ENCODE measurements around the gene ZNF507.

Gene ZNF507

GRCh38 chr19:32349051-32349450, 3.6 kb downstream of the ZNF507 start:
- Histone ChIP-seq H2BK120ac (ENCODE audit: insufficient read depth, low read length, poor library complexity) (no peak overlapping the region), H3K4me1 (ENCODE audit: control insufficient read depth in 1 of 2, insufficient read depth in 2 of 2, low read length in 2 of 2) (no peaks in the 10 kb centered on the region), H3K79me1 (ENCODE audit: low read length) (peaks cover 6% of the 10 kb centered on the region), H2AK5ac (ENCODE audit: low read length) (no peak overlapping the region), H3K9ac (ENCODE audit: low read length) (no peak overlapping the region), H3K18ac (ENCODE audit: low read length) (no peak overlapping the region), H3K79me2 (ENCODE audit: control insufficient read depth, insufficient read depth, low read length, poor library complexity) (peaks cover 5% of the 10 kb centered on the region), H3K23ac (ENCODE audit: low read length) (no peak overlapping the region), H2AFZ (ENCODE audit: insufficient read depth, low read length, poor library complexity) (no peak overlapping the region), H3K14ac (ENCODE audit: low read length) (no peak overlapping the region), H2BK5ac (ENCODE audit: low read depth, low read length, poor library complexity) (no peak overlapping the region), H3K4ac (ENCODE audit: low read depth, low read length) (no peak overlapping the region), H4K12ac (ENCODE audit: low read depth, low read length) (no peak overlapping the region), H3K36me3 (ENCODE audit: control insufficient read depth in 1 of 2, insufficient read depth in 2 of 2, low read length in 2 of 2) (peaks cover 2 to 14% of the 10 kb centered on the region in 2 experiments), H3K27me3 (ENCODE audit: insufficient read depth, low read length) (no peaks in the 10 kb centered on the region), H3K27ac (ENCODE audit: low read depth, low read length) (no peak overlapping the region), H4K8ac (ENCODE audit: low read depth, low read length) (no peak overlapping the region), H3K4me2 (ENCODE audit: low read length) (no peak overlapping the region), H3K9me3 (ENCODE audit: insufficient read depth, low read depth, low read length) (no peaks in the 10 kb centered on the region), H3K4me3 (ENCODE audit: low read depth, low read length) (no peak overlapping the region), H4K91ac (ENCODE audit: low read depth, low read length) (no peak overlapping the region), H2BK12ac (ENCODE audit: low read length) (no peak overlapping the region)
- no CpG with 5 or more reads among the region's 1 CpG for WGBS (ENCODE audit: extremely low coverage, insufficient coverage, insufficient read length)
- DNase-seq, result no peak

GRCh38 chr19:32349724-32350470, 4.5 kb downstream of the ZNF507 start:
- Histone ChIP-seq H3K4ac (ENCODE audit: low read depth, low read length) (no peak overlapping the region), H2AK5ac (ENCODE audit: low read length) (no peak overlapping the region), H3K4me1 (ENCODE audit: control insufficient read depth in 1 of 2, insufficient read depth in 2 of 2, low read length in 2 of 2) (no peaks in the 10 kb centered on the region), H3K4me3 (ENCODE audit: low read depth, low read length) (no peak overlapping the region), H3K36me3 (ENCODE audit: control insufficient read depth in 1 of 2, insufficient read depth in 2 of 2, low read length in 2 of 2) (peaks cover 6 to 20% of the 10 kb centered on the region in 2 experiments), H2BK12ac (ENCODE audit: low read length) (no peak overlapping the region), H3K9me3 (ENCODE audit: insufficient read depth, low read depth, low read length) (peaks cover 2% of the 10 kb centered on the region), H4K12ac (ENCODE audit: low read depth, low read length) (no peak overlapping the region), H3K27me3 (ENCODE audit: insufficient read depth, low read length) (no peaks in the 10 kb centered on the region), H4K91ac (ENCODE audit: low read depth, low read length) (no peak overlapping the region), H3K9ac (ENCODE audit: low read length) (no peak overlapping the region), H4K8ac (ENCODE audit: low read depth, low read length) (no peak overlapping the region), H3K18ac (ENCODE audit: low read length) (no peak overlapping the region), H3K23ac (ENCODE audit: low read length) (no peak overlapping the region), H3K79me1 (ENCODE audit: low read length) (peaks cover 6% of the 10 kb centered on the region), H3K79me2 (ENCODE audit: control insufficient read depth, insufficient read depth, low read length, poor library complexity) (peaks cover 5% of the 10 kb centered on the region), H2BK5ac (ENCODE audit: low read depth, low read length, poor library complexity) (no peak overlapping the region), H3K27ac (ENCODE audit: low read depth, low read length) (no peak overlapping the region), H2AFZ (ENCODE audit: insufficient read depth, low read length, poor library complexity) (no peak overlapping the region), H3K14ac (ENCODE audit: low read length) (no peak overlapping the region), H2BK120ac (ENCODE audit: insufficient read depth, low read length, poor library complexity) (no peak overlapping the region), H3K4me2 (ENCODE audit: low read length) (no peak overlapping the region)
- no CpG with 5 or more reads among the region's 2 CpGs for WGBS (ENCODE audit: extremely low coverage, insufficient coverage, insufficient read length)
- no peak for DNase-seq

GRCh38 chr19:32350471-32350865, 5.1 kb downstream of the ZNF507 start:
- Histone ChIP-seq H3K9ac (ENCODE audit: low read length) (no peak overlapping the region), H3K4me1 (ENCODE audit: control insufficient read depth in 1 of 2, insufficient read depth in 2 of 2, low read length in 2 of 2) (no peaks in the 10 kb centered on the region), H3K79me2 (ENCODE audit: control insufficient read depth, insufficient read depth, low read length, poor library complexity) (peaks cover 5% of the 10 kb centered on the region), H3K14ac (ENCODE audit: low read length) (no peak overlapping the region), H3K4me2 (ENCODE audit: low read length) (no peak overlapping the region), H2BK12ac (ENCODE audit: low read length) (no peak overlapping the region), H2AK5ac (ENCODE audit: low read length) (no peak overlapping the region), H3K27me3 (ENCODE audit: insufficient read depth, low read length) (no peaks in the 10 kb centered on the region), H4K8ac (ENCODE audit: low read depth, low read length) (no peak overlapping the region), H3K4ac (ENCODE audit: low read depth, low read length) (no peak overlapping the region), H3K27ac (ENCODE audit: low read depth, low read length) (no peak overlapping the region), H3K79me1 (ENCODE audit: low read length) (peaks cover 4% of the 10 kb centered on the region), H3K23ac (ENCODE audit: low read length) (no peak overlapping the region), H4K91ac (ENCODE audit: low read depth, low read length) (no peak overlapping the region), H3K9me3 (ENCODE audit: insufficient read depth, low read depth, low read length) (peaks cover 2% of the 10 kb centered on the region), H3K4me3 (ENCODE audit: low read depth, low read length) (no peak overlapping the region), H4K12ac (ENCODE audit: low read depth, low read length) (no peak overlapping the region), H2AFZ (ENCODE audit: insufficient read depth, low read length, poor library complexity) (no peak overlapping the region), H2BK120ac (ENCODE audit: insufficient read depth, low read length, poor library complexity) (no peak overlapping the region), H3K18ac (ENCODE audit: low read length) (no peak overlapping the region), H2BK5ac (ENCODE audit: low read depth, low read length, poor library complexity) (no peak overlapping the region), H3K36me3 (ENCODE audit: control insufficient read depth in 1 of 2, insufficient read depth in 2 of 2, low read length in 2 of 2) (peaks cover 6 to 20% of the 10 kb centered on the region in 2 experiments)
- no CpG with 5 or more reads among the region's 3 CpGs for WGBS (ENCODE audit: extremely low coverage, insufficient coverage, insufficient read length)
- peak in 1 of 2 donors; percentile 18 for DNase-seq

GRCh38 chr19:32350987-32351348, 5.6 kb downstream of the ZNF507 start:
- H3K79me1 ChIP-seq (ENCODE audit: low read length), result no peaks in the 10 kb centered on the region
- H3K14ac ChIP-seq (ENCODE audit: low read length), result no peak overlapping the region
- no peak overlapping the region for H4K91ac ChIP-seq (ENCODE audit: low read depth, low read length)
- no peak overlapping the region for H3K18ac ChIP-seq (ENCODE audit: low read length)
- H3K9me3 ChIP-seq (ENCODE audit: insufficient read depth, low read depth, low read length), result peaks cover 2% of the 10 kb centered on the region
- H3K27me3 ChIP-seq (ENCODE audit: insufficient read depth, low read length), result no peaks in the 10 kb centered on the region
- H3K9ac ChIP-seq (ENCODE audit: low read length), result no peak overlapping the region
- H2BK12ac ChIP-seq (ENCODE audit: low read length), result no peak overlapping the region
- no peak overlapping the region for H3K4me3 ChIP-seq (ENCODE audit: low read depth, low read length)
- H3K4ac ChIP-seq (ENCODE audit: low read depth, low read length), result no peak overlapping the region
- no peak overlapping the region for H3K27ac ChIP-seq (ENCODE audit: low read depth, low read length)
- no peak overlapping the region for H2BK120ac ChIP-seq (ENCODE audit: insufficient read depth, low read length, poor library complexity)
- no CpG with 5 or more reads among the region's 2 CpGs for WGBS (ENCODE audit: extremely low coverage, insufficient coverage, insufficient read length)
- no peak overlapping the region for H2AFZ ChIP-seq (ENCODE audit: insufficient read depth, low read length, poor library complexity)
- H4K12ac ChIP-seq (ENCODE audit: low read depth, low read length), result no peak overlapping the region
- no peak for DNase-seq
- peaks cover 9 to 22% of the 10 kb centered on the region in 2 experiments for H3K36me3 ChIP-seq (ENCODE audit: control insufficient read depth in 1 of 2, insufficient read depth in 2 of 2, low read length in 2 of 2)
- no peak overlapping the region for H2BK5ac ChIP-seq (ENCODE audit: low read depth, low read length, poor library complexity)
- H3K4me2 ChIP-seq (ENCODE audit: low read length), result no peak overlapping the region
- no peak overlapping the region for H3K23ac ChIP-seq (ENCODE audit: low read length)
- no peak overlapping the region for H4K8ac ChIP-seq (ENCODE audit: low read depth, low read length)
- H3K79me2 ChIP-seq (ENCODE audit: control insufficient read depth, insufficient read depth, low read length, poor library complexity), result peaks cover under 1% of the 10 kb centered on the region
- no peaks in the 10 kb centered on the region for H3K4me1 ChIP-seq (ENCODE audit: control insufficient read depth in 1 of 2, insufficient read depth in 2 of 2, low read length in 2 of 2)
- no peak overlapping the region for H2AK5ac ChIP-seq (ENCODE audit: low read length)
